Naive thymus-derived CD4-positive, alpha-beta T cell (primary cell): ENCODE measurements around the gene GFPT2. TPM values are rescaled to one million over a fixed set of nuclear protein-coding genes. Genes with fewer than 3 reads are reported as not detected.

Source experiments
- ATAC-seq: fragments of 150-1000 bp; cut with Tn5 transposase; 2 replicates; pipeline ENCODE4 v1.10.0; 2021; ENCODE audit warnings: mild to moderate bottlenecking, moderate library complexity
- CTCF ChIA-PET: fragments of 350-600 bp; sonication (Branson Sonifier 250); formaldehyde crosslinking; loops from one replicate; lab custom pipeline; 2021; ENCODE audit warnings: antibody characterized with exemption; lab: Charles Lee
- POLR2A ChIA-PET: fragments of 350-600 bp; sonication (Branson Sonifier 250); formaldehyde crosslinking; loops from one replicate; lab custom pipeline; 2021; ENCODE audit warnings: antibody characterized with exemption, inconsistent platforms; lab: Charles Lee
- DNase-seq, 9 donors: peaks; one replicate each; pipeline versions ENCODE4 v3.0.0 to v3.0.0-alpha.2; 2020 to 2022; ENCODE audit warnings: mixed read lengths in 1 of 9
- H3K27ac ChIP-seq: one replicate; pipeline ENCODE4 v1.7.0; 2013; ENCODE audit warnings: mild to moderate bottlenecking, low read depth, low read length, moderate library complexity
- H3K27me3 ChIP-seq, 2 donors: one replicate each; pipeline ENCODE4 v1.7.0; 2013; ENCODE audit warnings: low read length in 2 of 2, mild to moderate bottlenecking in 2 of 2, moderate library complexity in 2 of 2; ENCODE audit not compliant: control insufficient read depth in 2 of 2, insufficient read depth in 2 of 2
- H3K36me3 ChIP-seq, 3 experiments: 1 replicate in 2 of 3; 2 replicates in 1 of 3; pipeline ENCODE4 v1.7.0; 2013; ENCODE audit warnings: low read length in 3 of 3, mild to moderate bottlenecking in 3 of 3, moderate library complexity in 1 of 3; ENCODE audit not compliant: insufficient read depth in 3 of 3, control insufficient read depth in 2 of 3
- H3K4me1 ChIP-seq, 2 donors: one replicate each; pipeline ENCODE4 v1.7.0; 2013; ENCODE audit warnings: low read length in 2 of 2, mild to moderate bottlenecking in 2 of 2, moderate library complexity in 1 of 2; ENCODE audit not compliant: control insufficient read depth in 2 of 2, insufficient read depth in 2 of 2
- H3K4me3 ChIP-seq: 2 replicates; pipeline ENCODE4 v1.7.0; 2013; ENCODE audit warnings: mild to moderate bottlenecking, low read length
- H3K9me3 ChIP-seq, 3 experiments: 1 replicate in 2 of 3; 2 replicates in 1 of 3; pipeline ENCODE4 v1.7.0; 2013; ENCODE audit warnings: low read length in 3 of 3; ENCODE audit not compliant: control insufficient read depth in 2 of 3
- H3K27ac Mint-ChIP-seq, 9 donors: one replicate each; pipeline ENCODE4 v1.8.0; 2020 to 2022; ENCODE audit warnings: mixed read lengths in 9 of 9, mild to moderate bottlenecking in 8 of 9, moderate library complexity in 5 of 9, inconsistent platforms in 2 of 9
- H3K27me3 Mint-ChIP-seq, 5 donors: one replicate each; pipeline ENCODE4 v1.8.0; 2021 to 2022; ENCODE audit warnings: mixed read lengths in 5 of 5, mild to moderate bottlenecking in 1 of 5
- H3K36me3 Mint-ChIP-seq, 5 donors: one replicate each; pipeline ENCODE4 v1.8.0; 2020 to 2022; ENCODE audit warnings: mixed read lengths in 5 of 5, mild to moderate bottlenecking in 3 of 5, inconsistent platforms in 1 of 5
- H3K4me1 Mint-ChIP-seq, 7 donors: one replicate each; pipeline ENCODE4 v1.8.0; 2020 to 2022; ENCODE audit warnings: mixed read lengths in 7 of 7, mild to moderate bottlenecking in 3 of 7, inconsistent platforms in 1 of 7
- H3K4me3 Mint-ChIP-seq, 10 donors: one replicate each; pipeline ENCODE4 v1.8.0; 2020 to 2022; ENCODE audit warnings: mild to moderate bottlenecking in 10 of 10, mixed read lengths in 10 of 10, moderate library complexity in 6 of 10, inconsistent platforms in 2 of 10
- H3K9me3 Mint-ChIP-seq, 11 donors: one replicate each; pipeline ENCODE4 v1.8.0; 2020 to 2022; ENCODE audit warnings: mixed read lengths in 11 of 11, mild to moderate bottlenecking in 4 of 11, inconsistent platforms in 1 of 11, moderate library complexity in 1 of 11
- intact Hi-C, 2 donors: fragments of 100-400 bp; cut with micrococcal nuclease; formaldehyde crosslinking; loops; one replicate each; pipeline ENCODE4 v1.15.1; 2023
- polyA plus RNA-seq, 2 donors: library from polyadenylated mRNA; unstranded; fragments of 300-500 nt; fragmentation: Illumina TruSeq; gene quantifications; one replicate each; pipeline ENCODE4 v1.2.3, GENCODE V29; 2021
- total RNA-seq, 6 experiments: library from RNA in 5 of 6; stranded (reverse) in 5 of 6; gene quantifications; 1 replicate in 5 of 6; 2 replicates in 1 of 6; pipeline ENCODE4 v1.2.3 and lab custom pipeline; 2021 to 2026

The GFPT2 gene
- total and polyA plus RNA-seq, 7 experiments from 2014 or later: 0.16 to 0.81 TPM; not detected in 5

- no peaks in the 10 kb centered on the region for H3K27me3 ChIP-seq
- Mint-ChIP-seq H3K36me3 (no peaks in the 10 kb centered on the region), H3K27ac (no peak overlapping the region), H3K4me1 (peaks cover 0 to 8% (median 0%) of the 10 kb centered on the region in 7 donors), H3K9me3 (no peaks in the 10 kb centered on the region), H3K27me3 (no peaks in the 10 kb centered on the region), H3K4me3 (peak overlapping the region in 1 of 10 donors; percentile 30)
- H3K9me3 ChIP-seq: no peaks in the 10 kb centered on the region
- no peak overlapping the region for H3K27ac ChIP-seq
- intact Hi-C loops: loop anchor here (1.0 to 5.0 kb wide), 3 partner anchors 22 to 118 kb away; no protein-coding TSS in a partner anchor
- H3K4me1 ChIP-seq: no peaks in the 10 kb centered on the region
- DNase-seq (peak; percentile 52 to 79 (median 66)), ATAC-seq (peak; percentile 96)
- ChIA-PET CTCF (interaction anchor here (0.6 to 4.8 kb wide), 10 partner anchors 8 to 523 kb away, joined by 3 to 72 read pairs (median 4); partner anchors contain the start of gene MAPK9), POLR2A (interaction anchor here (0.9 to 3.6 kb wide), 3 partner anchors 11 to 25 kb away, joined by 3 to 39 read pairs (median 3); partner anchors contain the start of gene MAPK9)
- H3K36me3 ChIP-seq: no peaks in the 10 kb centered on the region
- H3K4me3 ChIP-seq: no peak overlapping the region
These were observed 37.3 kb downstream of the GFPT2 start for GRCh38 chr5:180315762-180316212.

DNA sequence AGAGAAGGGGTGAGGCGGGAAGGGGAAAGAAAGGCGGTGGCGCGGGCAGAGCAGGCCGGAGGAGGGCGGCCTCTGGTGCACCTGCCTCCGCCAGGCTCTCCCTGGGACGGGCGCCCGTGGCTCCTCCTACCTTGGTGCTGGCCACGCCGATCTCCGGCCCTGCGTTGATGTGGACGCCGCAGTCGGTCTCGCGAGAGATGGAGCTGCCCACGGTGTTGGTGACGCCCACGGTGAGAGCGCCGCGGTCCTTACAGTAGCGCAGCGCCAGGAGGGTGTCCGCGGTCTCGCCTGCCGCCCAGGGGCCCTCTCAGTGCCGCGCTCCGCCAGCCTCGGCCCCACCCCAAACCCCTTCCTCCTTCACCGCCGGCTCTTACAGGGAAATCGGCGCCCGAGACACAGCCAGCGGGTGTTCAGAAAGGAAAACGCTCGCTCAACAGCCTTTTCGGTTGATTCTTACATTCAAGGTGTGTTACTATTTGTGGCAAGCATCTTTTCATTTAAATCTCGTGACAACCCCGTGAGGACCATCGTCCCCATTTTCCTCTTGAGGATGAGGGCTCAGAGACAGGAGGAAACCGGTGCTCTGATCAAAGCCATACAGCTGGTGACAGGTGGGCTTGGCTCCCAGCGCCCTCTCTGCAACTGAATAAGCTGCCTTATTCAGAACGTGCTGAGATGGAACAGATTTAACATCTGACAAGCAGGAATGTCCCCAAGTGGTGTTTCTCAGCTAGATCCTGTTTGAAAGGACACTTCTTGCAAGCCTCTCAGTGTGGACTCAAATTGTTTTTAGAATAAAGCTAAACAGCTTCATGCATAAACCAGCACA lies 39.2 kb downstream of the GFPT2 start:
- intact Hi-C loops: loop anchor here in 1 of 2 donors (2.0 kb wide), 1 partner anchor 113 kb away; no protein-coding TSS in a partner anchor
- H3K4me1 ChIP-seq: no peaks in the 10 kb centered on the region
- no peak overlapping the region for H3K4me3 ChIP-seq
- CTCF ChIA-PET: interaction anchor here (0.7 to 4.8 kb wide), 9 partner anchors 9 to 157 kb away, joined by 3 to 72 read pairs (median 4); partner anchors contain the start of gene MAPK9
- H3K27ac ChIP-seq: no peak overlapping the region
- peak overlapping the region in 5 of 9 donors; percentile 33 to 69 (median 59) for H3K27ac Mint-ChIP-seq
- DNase-seq: peak in 4 of 9 donors; percentile 31 to 43 (median 36)
- no peaks in the 10 kb centered on the region for H3K36me3 ChIP-seq
- peaks cover 0 to 8% (median 0%) of the 10 kb centered on the region in 7 donors for H3K4me1 Mint-ChIP-seq
- peak overlapping the region in 7 of 10 donors; percentile 68 to 77 (median 75) for H3K4me3 Mint-ChIP-seq
- H3K9me3 ChIP-seq: no peaks in the 10 kb centered on the region
- ATAC-seq: no peak
- H3K36me3 Mint-ChIP-seq: no peaks in the 10 kb centered on the region
- POLR2A ChIA-PET: interaction anchor here (3.6 kb wide), 1 partner anchor 20 kb away, joined by 39 read pairs; the partner anchor contains the start of gene MAPK9
- H3K27me3 ChIP-seq: no peaks in the 10 kb centered on the region
- no peaks in the 10 kb centered on the region for H3K27me3 Mint-ChIP-seq
- no peaks in the 10 kb centered on the region for H3K9me3 Mint-ChIP-seq

DNA sequence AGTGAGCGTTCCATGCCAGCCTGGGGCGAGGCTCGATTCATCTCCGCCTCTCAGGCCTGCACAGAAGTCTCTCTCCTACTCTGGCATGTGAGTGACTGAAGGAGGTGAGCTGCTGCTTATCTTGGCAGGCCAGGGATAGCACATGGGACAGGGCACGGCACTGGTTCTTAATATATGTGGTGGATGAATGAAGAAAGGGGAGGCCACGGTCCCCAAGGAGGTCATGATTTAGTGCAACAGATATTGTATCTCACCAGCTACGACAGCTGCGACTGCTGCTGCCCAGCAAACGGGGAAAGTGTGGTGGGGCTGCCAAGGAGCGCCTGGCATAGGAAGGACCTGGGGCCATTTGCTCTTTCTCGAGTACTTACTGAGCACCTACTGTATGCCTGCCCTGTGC lies 41.9 kb downstream of the GFPT2 start:
- peak overlapping the region in 2 of 10 donors; percentile 29 for H3K4me3 Mint-ChIP-seq
- intact Hi-C loops: no loop called here

DNA sequence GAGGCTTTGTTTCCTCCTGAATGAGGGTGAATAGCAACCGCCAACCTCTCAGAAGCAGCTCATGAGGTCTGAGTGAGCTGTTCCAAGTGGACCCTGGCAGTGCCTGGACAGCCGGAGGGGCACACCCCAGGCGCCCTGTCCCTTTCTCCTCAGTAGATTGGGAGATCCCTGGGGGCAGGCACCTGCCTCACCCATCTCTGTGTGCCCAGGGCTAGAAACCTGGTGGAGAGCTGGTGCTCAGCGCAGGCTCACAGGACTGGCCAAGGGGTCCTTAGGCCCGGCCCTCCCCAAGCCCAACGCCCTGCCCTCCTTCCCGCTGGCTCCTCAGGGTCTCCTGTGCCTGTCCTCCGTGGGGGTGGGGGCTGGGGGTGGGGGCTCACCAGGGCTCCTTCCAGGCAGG lies 46.3 kb downstream of the GFPT2 start:
- intact Hi-C loops: no loop called here
- peaks cover 0 to 6% (median 0%) of the 10 kb centered on the region in 5 donors for H3K27me3 Mint-ChIP-seq

More for the DNA sequence above, 41.9 kb downstream of the GFPT2 start:
- H3K27ac Mint-ChIP-seq: peak overlapping the region in 1 of 9 donors; percentile 38
- Histone ChIP-seq H3K4me3 (no peak overlapping the region), H3K27ac (no peak overlapping the region), H3K27me3 (no peaks in the 10 kb centered on the region), H3K4me1 (no peaks in the 10 kb centered on the region), H3K9me3 (no peaks in the 10 kb centered on the region), H3K36me3 (no peaks in the 10 kb centered on the region)
- H3K9me3 Mint-ChIP-seq: no peaks in the 10 kb centered on the region
- no peak for DNase-seq
- POLR2A ChIA-PET: no interaction called here
- H3K4me1 Mint-ChIP-seq: peaks cover 0 to 8% (median 0%) of the 10 kb centered on the region in 7 donors
- CTCF ChIA-PET: interaction anchor here (0.5 kb wide), 1 partner anchor 111 kb away, joined by 6 read pairs; no protein-coding TSS in a partner anchor
- H3K27me3 Mint-ChIP-seq: no peaks in the 10 kb centered on the region
- no peaks in the 10 kb centered on the region for H3K36me3 Mint-ChIP-seq
- no peak for ATAC-seq

GRCh38 chr5:180305481-180305880 lies 47.7 kb downstream of the GFPT2 start:
- Mint-ChIP-seq H3K36me3 (no peaks in the 10 kb centered on the region), H3K9me3 (no peaks in the 10 kb centered on the region)

More for the DNA sequence above, 46.3 kb downstream of the GFPT2 start:
- ChIA-PET POLR2A (interaction anchor here (1.1 kb wide), 1 partner anchor 11 kb away, joined by 3 read pairs; no protein-coding TSS in a partner anchor), CTCF (interaction anchor here (1.4 kb wide), 1 partner anchor 9 kb away, joined by 4 read pairs; no protein-coding TSS in a partner anchor)
- no peaks in the 10 kb centered on the region for H3K36me3 ChIP-seq
- H3K27me3 ChIP-seq: no peaks in the 10 kb centered on the region
- no peak for ATAC-seq
- no peak overlapping the region for H3K27ac ChIP-seq
- H3K4me1 ChIP-seq: no peaks in the 10 kb centered on the region
- no peaks in the 10 kb centered on the region for H3K9me3 ChIP-seq
- DNase-seq: no peak
- H3K4me3 ChIP-seq: no peak overlapping the region
- H3K4me1 Mint-ChIP-seq: no peaks in the 10 kb centered on the region
- H3K27ac Mint-ChIP-seq: no peak overlapping the region
- no peak overlapping the region for H3K4me3 Mint-ChIP-seq
- no peaks in the 10 kb centered on the region for H3K9me3 Mint-ChIP-seq
- no peaks in the 10 kb centered on the region for H3K36me3 Mint-ChIP-seq

More at GRCh38 chr5:180305481-180305880, 47.7 kb downstream of the GFPT2 start:
- Histone ChIP-seq H3K4me3 (no peak overlapping the region), H3K9me3 (no peaks in the 10 kb centered on the region), H3K27ac (no peak overlapping the region), H3K36me3 (no peaks in the 10 kb centered on the region), H3K4me1 (no peaks in the 10 kb centered on the region), H3K27me3 (no peaks in the 10 kb centered on the region)
- no peaks in the 10 kb centered on the region for H3K4me1 Mint-ChIP-seq
- no peak for DNase-seq
- H3K27me3 Mint-ChIP-seq: peaks cover 0 to 12% (median 0%) of the 10 kb centered on the region in 5 donors
- no peak overlapping the region for H3K27ac Mint-ChIP-seq
- ATAC-seq: no peak
- H3K4me3 Mint-ChIP-seq: no peak overlapping the region
- ChIA-PET POLR2A (no interaction called here), CTCF (interaction anchor here (0.8 to 1.6 kb wide), 3 partner anchors 9 to 23 kb away, joined by 4 to 11 read pairs (median 5); no protein-coding TSS in a partner anchor)
- intact Hi-C loops: no loop called here
